ENCODE results near the gene CATSPER4.

DNA sequence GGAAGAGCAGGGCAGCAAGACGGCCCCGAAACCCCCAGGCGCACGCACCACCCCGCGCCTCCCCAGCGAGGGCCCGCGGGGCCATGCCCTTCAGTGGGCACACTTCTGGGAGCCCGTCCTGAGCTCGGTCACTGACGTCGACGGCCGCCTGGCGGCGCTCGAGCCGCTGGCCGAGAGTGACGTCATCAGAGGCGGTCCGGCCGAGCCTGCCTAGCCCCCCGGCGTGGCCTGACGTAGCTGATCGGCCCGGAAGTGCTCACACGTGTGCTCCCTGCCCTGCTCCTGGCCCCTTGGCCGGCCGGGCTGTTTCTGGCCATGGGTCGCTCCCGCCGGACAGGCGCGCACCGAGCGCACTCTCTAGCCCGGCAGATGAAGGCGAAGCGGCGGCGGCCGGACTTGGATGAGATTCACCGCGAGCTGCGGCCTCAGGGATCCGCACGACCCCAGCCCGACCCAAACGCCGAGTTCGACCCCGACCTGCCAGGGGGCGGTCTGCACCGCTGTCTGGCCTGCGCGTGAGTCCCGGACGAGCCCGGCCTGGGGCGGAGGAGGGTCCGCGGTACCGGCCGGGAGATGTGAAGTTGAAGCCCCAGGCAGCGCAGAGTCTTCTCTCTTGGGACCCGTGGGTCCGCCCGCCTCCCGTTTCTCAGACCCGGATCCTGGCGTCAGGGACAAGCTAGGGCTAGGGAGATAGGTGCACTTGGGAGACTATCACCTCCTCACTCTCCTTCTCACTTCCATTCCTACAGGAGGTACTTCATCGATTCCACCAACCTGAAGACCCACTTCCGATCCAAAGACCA is 20.5 kb upstream of the CATSPER4 start, which contains the start of gene ZNF593:
- TF ChIP-seq CTCF (conservative IDR thresholded peaks at IDR 0.05; ENCODE audit: low read length) (peak; percentile 75), EZH2phosphoT487 (IDR thresholded peaks at IDR 0.05; ENCODE audit: borderline replicate concordance) (no peak)

Measured in Loucy (cell line).